Lung (tissue), 12 donors: ENCODE measurements around the gene JMJD1C. TPM values are rescaled to one million over a fixed set of nuclear protein-coding genes. Genes with fewer than 3 reads are reported as not detected.

Source experiments
- ATAC-seq: fragments of 200-7000 bp; cut with Tn5 transposase; one replicate; pipeline ENCODE4 v1.9.1; 2020; ENCODE audit warnings: moderate number of reproducible peaks; ENCODE audit not compliant: insufficient read depth, low FRiP score
- DNase-seq, 3 donors: peaks; one replicate each; pipeline ENCODE4 v3.0.0-alpha.2; 2013 to 2017
- H3K27ac ChIP-seq, 2 donors: one replicate each; pipeline ENCODE4 v1.5.1; 2013; ENCODE audit warnings: mild to moderate bottlenecking in 2 of 2, moderate library complexity in 2 of 2, control low read depth in 1 of 2, inconsistent platforms in 1 of 2, low read depth in 1 of 2, low read length in 1 of 2
- H3K27me3 ChIP-seq, 3 donors: one replicate each; pipeline ENCODE4 v1.5.1; 2013; ENCODE audit warnings: low read length in 2 of 3; ENCODE audit not compliant: control insufficient read depth in 3 of 3, insufficient read depth in 3 of 3
- H3K36me3 ChIP-seq, 4 donors: one replicate each; pipeline ENCODE4 v1.5.1; 2013; ENCODE audit warnings: low read length in 4 of 4, mild to moderate bottlenecking in 1 of 4, moderate library complexity in 1 of 4; ENCODE audit not compliant: control insufficient read depth in 4 of 4, insufficient read depth in 4 of 4
- H3K4me1 ChIP-seq, 5 donors: one replicate each; pipeline ENCODE4 v1.5.1; 2013; ENCODE audit warnings: low read length in 5 of 5, mild to moderate bottlenecking in 2 of 5, moderate library complexity in 1 of 5; ENCODE audit not compliant: control insufficient read depth in 5 of 5, insufficient read depth in 5 of 5
- H3K4me3 ChIP-seq: one replicate; pipeline ENCODE4 v1.5.1; 2013; ENCODE audit warnings: mild to moderate bottlenecking, control low read depth, moderate library complexity
- H3K9ac ChIP-seq, 2 donors: one replicate each; pipeline ENCODE4 v1.5.1; 2013; ENCODE audit warnings: low read length in 2 of 2, control low read depth in 1 of 2; ENCODE audit not compliant: insufficient read depth in 1 of 2
- H3K9me3 ChIP-seq, 4 donors: one replicate each; pipeline ENCODE4 v1.5.1; 2013; ENCODE audit warnings: low read length in 3 of 4, mild to moderate bottlenecking in 1 of 4, moderate library complexity in 1 of 4; ENCODE audit not compliant: control insufficient read depth in 4 of 4, insufficient read depth in 3 of 4
- CTCF ChIP-seq: IDR thresholded peaks from 2 replicates; pipeline ENCODE4 v1.5.1; 2012; ENCODE audit warnings: mild to moderate bottlenecking; ENCODE audit errors: control extremely low read depth, extremely low read depth
- WGBS, 2 donors: extraction: QIAGEN DNeasy Blood & Tissue Kit; methylation state at CpG; one replicate each; pipeline ENCODE4 v1.1.7; 2013; 5-methylcytosine and 5-hydroxymethylcytosine counted together
- polyA plus RNA-seq, 2 donors: library from polyadenylated mRNA; stranded (reverse); fragments of 200-250 nt; gene quantifications; one replicate each; pipeline ENCODE4 v1.2.1, GENCODE V29; 2013
- total RNA-seq, 2 donors: library from RNA; depleted of rRNA in 1 of 2; stranded (reverse); fragments of >200 nt in 1 of 2; gene quantifications; one replicate each; pipeline ENCODE4 v1.2.1, GENCODE V29; 2014 to 2021
- donor health status: control.
- donor health status: control.
- donor health status: Bipolar disorder and iron deficiency.
- donor health status: healthy.
- donor health status: DM: yes; HTN: yes; CAD: no.

JMJD1C gene
- total and polyA plus RNA-seq, 4 donors = 30.5 to 233 (median 71.2) TPM

GRCh38 chr10:63392224-63392623, 73.6 kb downstream of the JMJD1C start:
- no peak overlapping the region for H3K4me3 ChIP-seq
- no peaks in the 10 kb centered on the region for H3K27me3 ChIP-seq
- DNase-seq (no peak), ATAC-seq (no peak)
- peaks cover 0 to 4% (median 0%) of the 10 kb centered on the region in 4 donors for H3K9me3 ChIP-seq
- WGBS, 2 donors = 98% methylated on average over 6 of the region's 6 CpGs
- TF ChIP-seq CTCF = no peak
- H3K36me3 ChIP-seq = peaks cover 0 to 2% (median 0%) of the 10 kb centered on the region in 4 donors
- peaks cover 0 to 3% (median 0%) of the 10 kb centered on the region in 5 donors for H3K4me1 ChIP-seq
- no peak overlapping the region for H3K27ac ChIP-seq
- no peak overlapping the region for H3K9ac ChIP-seq

- Histone ChIP-seq H3K27me3 (no peaks in the 10 kb centered on the region), H3K36me3 (peaks cover 0 to 2% (median 0%) of the 10 kb centered on the region in 4 donors), H3K4me1 (peaks cover 0 to 3% (median 0%) of the 10 kb centered on the region in 5 donors), H3K27ac (no peak overlapping the region), H3K9me3 (peaks cover 0 to 4% (median 0%) of the 10 kb centered on the region in 4 donors), H3K4me3 (no peak overlapping the region), H3K9ac (no peak overlapping the region)
- no peak for TF ChIP-seq CTCF
- 61 to 75% methylated on average over 4 of the region's 4 CpGs for WGBS, 2 donors
- no peak for DNase-seq
- no peak for ATAC-seq
Measured at GRCh38 chr10:63391812-63392211, 74.0 kb downstream of the JMJD1C start.

GRCh38 chr10:63390521-63390920, 75.3 kb downstream of the JMJD1C start:
- no peaks in the 10 kb centered on the region for H3K27me3 ChIP-seq
- H3K4me1 ChIP-seq = peaks cover 0 to 7% (median 0%) of the 10 kb centered on the region in 5 donors
- H3K9me3 ChIP-seq = peaks cover 0 to 4% (median 0%) of the 10 kb centered on the region in 4 donors
- ATAC-seq (no peak), DNase-seq (no peak)
- no peak for TF ChIP-seq CTCF
- H3K4me3 ChIP-seq = no peak overlapping the region
- peaks cover 0 to 2% (median 0%) of the 10 kb centered on the region in 4 donors for H3K36me3 ChIP-seq
- no peak overlapping the region for H3K27ac ChIP-seq
- WGBS, 2 donors = 97 to 100% methylated on average over 1 of the region's 1 CpG
- H3K9ac ChIP-seq = no peak overlapping the region
